HepG2 (cell line): Measurements from ENCODE around the gene TUBAL3. TPM values are rescaled to one million over a fixed set of nuclear protein-coding genes. Genes with fewer than 3 reads are reported as not detected.

Experiments used
- FOXO1 ChIP-seq: sonication (generic); formaldehyde crosslinking; IDR thresholded peaks from 2 replicates; pipeline ENCODE4 v1.4.0; 2020; ENCODE audit warnings: missing genetic modification reagents
- HIVEP1 ChIP-seq: sonication (generic); formaldehyde crosslinking; IDR thresholded peaks from 2 replicates; pipeline ENCODE4 v1.4.0; 2020; ENCODE audit warnings: mild to moderate bottlenecking, missing genetic modification reagents
- HMGA1 ChIP-seq: sonication (generic); formaldehyde crosslinking; conservative IDR thresholded peaks from 2 replicates; pipeline ENCODE4 v1.4.0; 2020; ENCODE audit warnings: missing genetic modification reagents
- IRF9 ChIP-seq: sonication (generic); formaldehyde crosslinking; IDR thresholded peaks from 2 replicates; pipeline ENCODE4 v1.8.0; 2022; ENCODE audit warnings: missing genetic modification reagents, mild to moderate bottlenecking, borderline replicate concordance
- JDP2 ChIP-seq: sonication (generic); formaldehyde crosslinking; IDR thresholded peaks from 2 replicates; pipeline ENCODE4 v1.8.1; 2022; ENCODE audit warnings: missing genetic modification reagents, borderline replicate concordance
- MYNN ChIP-seq: sonication (generic); formaldehyde crosslinking; IDR thresholded peaks from 2 replicates; pipeline ENCODE4 v1.4.0; 2020; ENCODE audit warnings: mild to moderate bottlenecking, low read depth, missing genetic modification reagents
- NFE2L1 ChIP-seq: sonication (generic); formaldehyde crosslinking; IDR thresholded peaks from 2 replicates; pipeline ENCODE4 v1.4.0; 2020; ENCODE audit warnings: missing genetic modification reagents, mild to moderate bottlenecking, borderline replicate concordance
- NFYC ChIP-seq: IDR thresholded peaks from 2 replicates; pipeline ENCODE4 v1.6.1; 2016; ENCODE audit warnings: missing genetic modification reagents, missing compliant biosample characterization
- RARA ChIP-seq: IDR thresholded peaks from 2 replicates; pipeline ENCODE4 v1.6.1; 2016; ENCODE audit warnings: missing genetic modification reagents, missing compliant biosample characterization
- TARDBP ChIP-seq: sonication (generic); formaldehyde crosslinking; IDR thresholded peaks from 2 replicates; pipeline ENCODE4 v1.8.0; 2022; ENCODE audit warnings: mild to moderate bottlenecking, missing genetic modification reagents
- TBX3 ChIP-seq: fragments of 450-650 bp; IDR thresholded peaks from 2 replicates; pipeline ENCODE4 v1.6.1; 2017; ENCODE audit warnings: antibody characterized with exemption, mild to moderate bottlenecking, inconsistent platforms, borderline replicate concordance
- TCF7 ChIP-seq: sonication (generic); IDR thresholded peaks from 2 replicates; pipeline ENCODE4 v1.6.1; 2016; ENCODE audit warnings: antibody characterized with exemption, low read depth
- TSC22D2 ChIP-seq: sonication (generic); formaldehyde crosslinking; IDR thresholded peaks from 2 replicates; pipeline ENCODE4 v1.5.1; 2020; ENCODE audit warnings: missing genetic modification reagents, mild to moderate bottlenecking, borderline replicate concordance
- U2AF1 ChIP-seq: fragments of 200-400 bp; formaldehyde crosslinking; optimal IDR thresholded peaks from 2 replicates; pipeline ENCODE3; 2017; ENCODE audit warnings: mild to moderate bottlenecking, low read depth, low read length
- ZBTB7A ChIP-seq: sonication (generic); formaldehyde crosslinking; IDR thresholded peaks from 2 replicates; pipeline ENCODE4 v1.8.0; 2022; ENCODE audit warnings: mild to moderate bottlenecking, missing genetic modification reagents
- ZNF292 ChIP-seq: sonication (generic); formaldehyde crosslinking; IDR thresholded peaks from 2 replicates; pipeline ENCODE4 v1.8.1; 2022; ENCODE audit warnings: mild to moderate bottlenecking, low read depth, missing genetic modification reagents, borderline replicate concordance
- ZNF503 ChIP-seq: sonication (generic); formaldehyde crosslinking; IDR thresholded peaks from 2 replicates; pipeline ENCODE4 v1.4.0; 2020; ENCODE audit warnings: missing genetic modification reagents
- ZNF737 ChIP-seq: sonication (generic); formaldehyde crosslinking; IDR thresholded peaks from 2 replicates; pipeline ENCODE4 v1.5.0; 2020; ENCODE audit warnings: missing genetic modification reagents, mild to moderate bottlenecking, borderline replicate concordance
- ZNF776 ChIP-seq: sonication (generic); formaldehyde crosslinking; IDR thresholded peaks from 2 replicates; pipeline ENCODE4 v1.4.0; 2020; ENCODE audit warnings: mild to moderate bottlenecking, missing genetic modification reagents
- polyA plus RNA-seq, 8 experiments: library from polyadenylated mRNA; depleted of rRNA in 3 of 8; stranded (reverse) in 7 of 8; unstranded in 1 of 8; fragments of >200 nt; fragmentation: Illumina TruSeq in 4 of 8; extraction: Trizol in 4 of 8; gene quantifications; 2 replicates each; pipeline versions ENCODE4 v1.2.1 to v1.2.3, GENCODE V29; 2011 to 2016; ENCODE audit warnings: low read depth in 4 of 8, missing spikeins in 1 of 8, mixed read lengths in 1 of 8; ENCODE audit not compliant: insufficient read depth in 1 of 8
- total RNA-seq, 5 experiments: library from RNA; depleted of rRNA; stranded (reverse); fragments of >200 nt; fragmentation: Illumina TruSeq; extraction: Trizol; gene quantifications; 2 replicates each; pipeline ENCODE4 v1.2.3, GENCODE V29; 2016; ENCODE audit warnings: low read depth in 1 of 5
- TF ChIP-seq, protein P1 (sequence below): sonication (generic); formaldehyde crosslinking; IDR thresholded peaks from 2 replicates; pipeline ENCODE4 v1.5.0; 2020; ENCODE audit warnings: missing genetic modification reagents
- TF ChIP-seq, protein P2 (sequence below): fragments of 450-650 bp; IDR thresholded peaks from 2 replicates; pipeline ENCODE4 v1.6.1; 2016
- TF ChIP-seq, protein P3 (sequence below): IDR thresholded peaks from 2 replicates; pipeline ENCODE4 v1.6.1; 2016; ENCODE audit warnings: mild to moderate bottlenecking, missing biosample characterization, missing genetic modification reagents
- TF ChIP-seq, protein P4 (sequence below): sonication (generic); formaldehyde crosslinking; IDR thresholded peaks from 2 replicates; pipeline ENCODE4 v1.5.0; 2020; ENCODE audit warnings: missing genetic modification reagents

TUBAL3 gene
- total and polyA plus RNA-seq, 2 of the 13 experiments (the other 11 are each of a cell fraction or from before 2014, with no cell fraction given): 0.07 to 0.26 TPM

- TF ChIP-seq ZNF503 (no peak), MYNN (peak; percentile 89; the same call in 1 of the 2 replicates), TSC22D2 (CRISPR knock-in tag) (peak; percentile 98), TBX3 (no peak), JDP2 (CRISPR knock-in tag) (no peak), ZNF737 (no peak), RARA (peak; percentile 75), U2AF1 (no peak), NFE2L1 (no peak), ZNF776 (CRISPR knock-in tag) (peak; percentile 72; the same call in 1 of the 2 replicates), ZBTB7A (CRISPR knock-in tag) (no peak), TCF7 (no peak), HMGA1 (CRISPR knock-in tag) (no peak), ZNF292 (CRISPR knock-in tag) (peak; percentile 69; the same call in 1 of the 2 replicates), NFYC (CRISPR knock-in tag) (peak; percentile 46), HIVEP1 (CRISPR knock-in tag) (peak; percentile 72; the same call in 1 of the 2 replicates), TARDBP (CRISPR knock-in tag) (peak; percentile 85; the same call in 1 of the 2 replicates), FOXO1 (peak; percentile 70), IRF9 (CRISPR knock-in tag) (peak; percentile 84)
- TF ChIP-seq, protein P1, sequence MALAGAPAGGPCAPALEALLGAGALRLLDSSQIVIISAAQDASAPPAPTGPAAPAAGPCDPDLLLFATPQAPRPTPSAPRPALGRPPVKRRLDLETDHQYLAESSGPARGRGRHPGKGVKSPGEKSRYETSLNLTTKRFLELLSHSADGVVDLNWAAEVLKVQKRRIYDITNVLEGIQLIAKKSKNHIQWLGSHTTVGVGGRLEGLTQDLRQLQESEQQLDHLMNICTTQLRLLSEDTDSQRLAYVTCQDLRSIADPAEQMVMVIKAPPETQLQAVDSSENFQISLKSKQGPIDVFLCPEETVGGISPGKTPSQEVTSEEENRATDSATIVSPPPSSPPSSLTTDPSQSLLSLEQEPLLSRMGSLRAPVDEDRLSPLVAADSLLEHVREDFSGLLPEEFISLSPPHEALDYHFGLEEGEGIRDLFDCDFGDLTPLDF (CRISPR knock-in tag): peak; percentile 30; the same call in 1 of the 2 replicates
- TF ChIP-seq, protein P2, sequence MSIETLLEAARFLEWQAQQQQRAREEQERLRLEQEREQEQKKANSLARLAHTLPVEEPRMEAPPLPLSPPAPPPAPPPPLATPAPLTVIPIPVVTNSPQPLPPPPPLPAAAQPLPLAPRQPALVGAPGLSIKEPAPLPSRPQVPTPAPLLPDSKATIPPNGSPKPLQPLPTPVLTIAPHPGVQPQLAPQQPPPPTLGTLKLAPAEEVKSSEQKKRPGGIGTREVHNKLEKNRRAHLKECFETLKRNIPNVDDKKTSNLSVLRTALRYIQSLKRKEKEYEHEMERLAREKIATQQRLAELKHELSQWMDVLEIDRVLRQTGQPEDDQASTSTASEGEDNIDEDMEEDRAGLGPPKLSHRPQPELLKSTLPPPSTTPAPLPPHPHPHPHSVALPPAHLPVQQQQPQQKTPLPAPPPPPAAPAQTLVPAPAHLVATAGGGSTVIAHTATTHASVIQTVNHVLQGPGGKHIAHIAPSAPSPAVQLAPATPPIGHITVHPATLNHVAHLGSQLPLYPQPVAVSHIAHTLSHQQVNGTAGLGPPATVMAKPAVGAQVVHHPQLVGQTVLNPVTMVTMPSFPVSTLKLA: peak; percentile 73
- TF ChIP-seq, protein P3, sequence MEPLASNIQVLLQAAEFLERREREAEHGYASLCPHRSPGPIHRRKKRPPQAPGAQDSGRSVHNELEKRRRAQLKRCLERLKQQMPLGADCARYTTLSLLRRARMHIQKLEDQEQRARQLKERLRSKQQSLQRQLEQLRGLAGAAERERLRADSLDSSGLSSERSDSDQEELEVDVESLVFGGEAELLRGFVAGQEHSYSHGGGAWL: peak; percentile 96
- TF ChIP-seq, protein P4, sequence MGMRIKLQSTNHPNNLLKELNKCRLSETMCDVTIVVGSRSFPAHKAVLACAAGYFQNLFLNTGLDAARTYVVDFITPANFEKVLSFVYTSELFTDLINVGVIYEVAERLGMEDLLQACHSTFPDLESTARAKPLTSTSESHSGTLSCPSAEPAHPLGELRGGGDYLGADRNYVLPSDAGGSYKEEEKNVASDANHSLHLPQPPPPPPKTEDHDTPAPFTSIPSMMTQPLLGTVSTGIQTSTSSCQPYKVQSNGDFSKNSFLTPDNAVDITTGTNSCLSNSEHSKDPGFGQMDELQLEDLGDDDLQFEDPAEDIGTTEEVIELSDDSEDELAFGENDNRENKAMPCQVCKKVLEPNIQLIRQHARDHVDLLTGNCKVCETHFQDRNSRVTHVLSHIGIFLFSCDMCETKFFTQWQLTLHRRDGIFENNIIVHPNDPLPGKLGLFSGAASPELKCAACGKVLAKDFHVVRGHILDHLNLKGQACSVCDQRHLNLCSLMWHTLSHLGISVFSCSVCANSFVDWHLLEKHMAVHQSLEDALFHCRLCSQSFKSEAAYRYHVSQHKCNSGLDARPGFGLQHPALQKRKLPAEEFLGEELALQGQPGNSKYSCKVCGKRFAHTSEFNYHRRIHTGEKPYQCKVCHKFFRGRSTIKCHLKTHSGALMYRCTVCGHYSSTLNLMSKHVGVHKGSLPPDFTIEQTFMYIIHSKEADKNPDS (CRISPR knock-in tag): peak; percentile 43; the same call in 1 of the 2 replicates
Observed at GRCh38 chr10:5446390-5446926, 41.8 kb upstream of the TUBAL3 start (continued).
